Hepatocyte (in vitro differentiated cells): Measurements from ENCODE around the gene ALK. TPM values are rescaled to one million over a fixed set of nuclear protein-coding genes. Genes with fewer than 3 reads are reported as not detected.

Experiments used
- DNase-seq: peaks from one replicate; pipeline ENCODE4 v3.0.0-alpha.2; 2016; ENCODE audit warnings: low spot score
- H2AFZ ChIP-seq: fragments of 200-600 bp; sonication (generic); 2 replicates; pipeline ENCODE4 v1.6.0; 2016; ENCODE audit warnings: antibody characterized with exemption, mild to moderate bottlenecking
- H3K27ac ChIP-seq: fragments of 200-600 bp; sonication (generic); 2 replicates; pipeline ENCODE4 v1.5.1; 2016; ENCODE audit warnings: mild to moderate bottlenecking
- H3K27me3 ChIP-seq: fragments of 200-600 bp; sonication (generic); 2 replicates; pipeline ENCODE4 v1.6.1; 2016
- H3K36me3 ChIP-seq: fragments of 200-600 bp; sonication (generic); replicated peaks from 2 replicates; pipeline ENCODE4 v1.5.1; 2016; ENCODE audit warnings: low read depth; ENCODE audit not compliant: insufficient read depth
- H3K4me1 ChIP-seq: fragments of 200-600 bp; sonication (generic); 2 replicates; pipeline ENCODE4 v1.5.1; 2016; ENCODE audit warnings: mild to moderate bottlenecking, moderate library complexity; ENCODE audit not compliant: insufficient read depth
- H3K4me2 ChIP-seq: fragments of 200-600 bp; sonication (generic); 2 replicates; pipeline ENCODE4 v1.6.0; 2016
- H3K4me3 ChIP-seq: fragments of 200-600 bp; sonication (generic); 2 replicates; pipeline ENCODE4 v1.5.1; 2016; ENCODE audit warnings: mild to moderate bottlenecking
- H3K79me2 ChIP-seq: fragments of 200-600 bp; sonication (generic); 2 replicates; pipeline ENCODE4 v1.6.0; 2017; ENCODE audit warnings: mild to moderate bottlenecking
- H3K9me2 ChIP-seq: fragments of 200-600 bp; sonication (generic); replicated peaks from 2 replicates; pipeline ENCODE4 v1.6.0; 2017; ENCODE audit warnings: mild to moderate bottlenecking; ENCODE audit not compliant: insufficient read depth
- H3K9me3 ChIP-seq: fragments of 200-600 bp; sonication (generic); 2 replicates; pipeline ENCODE4 v1.5.1; 2016; ENCODE audit warnings: low read depth, mild to moderate bottlenecking
- H4K20me1 ChIP-seq: fragments of 200-600 bp; sonication (generic); 2 replicates; pipeline ENCODE4 v1.6.0; 2016; ENCODE audit warnings: mild to moderate bottlenecking; ENCODE audit not compliant: insufficient read depth, poor library complexity, severe bottlenecking
- EZH2 ChIP-seq: fragments of 200-600 bp; sonication (generic); IDR thresholded peaks from 2 replicates; pipeline ENCODE4 v1.6.1; 2016; ENCODE audit warnings: antibody characterized with exemption, mild to moderate bottlenecking, borderline replicate concordance
- EZH2phosphoT487 ChIP-seq: fragments of 200-600 bp; sonication (generic); IDR thresholded peaks from one replicate; pipeline ENCODE4 v1.6.1; 2018; ENCODE audit warnings: antibody characterized with exemption, mild to moderate bottlenecking, low read depth, moderate library complexity; ENCODE audit not compliant: unreplicated experiment, severe bottlenecking
- WGBS: methylation state at CpG from one replicate; pipeline ENCODE4 v1.1.6; 2016; ENCODE audit warnings: low lambda C conversion rate; ENCODE audit errors: missing lambda C conversion rate; 5-methylcytosine and 5-hydroxymethylcytosine counted together
- polyA plus RNA-seq: library from polyadenylated mRNA; unstranded; fragments of >200 nt; fragmentation: Nextera tagmentation; extraction: Ambion mirVana; gene quantifications from 2 replicates; pipeline ENCODE4 v1.2.1, GENCODE V29; 2016
- total RNA-seq: library from RNA; depleted of rRNA; stranded (reverse); fragments of >200 nt; gene quantifications from 2 replicates; pipeline ENCODE4 v1.2.3, GENCODE V29; 2014
- TF ChIP-seq, protein P1 (sequence below): fragments of 200-600 bp; sonication (generic); IDR thresholded peaks from 2 replicates; pipeline ENCODE4 v1.5.1; 2016; ENCODE audit warnings: antibody characterized with exemption, mild to moderate bottlenecking; ENCODE audit not compliant: poor library complexity

The ALK gene
- total and polyA plus RNA-seq, 2 experiments from 2014 or later = 0.16 to 0.27 TPM

DNA sequence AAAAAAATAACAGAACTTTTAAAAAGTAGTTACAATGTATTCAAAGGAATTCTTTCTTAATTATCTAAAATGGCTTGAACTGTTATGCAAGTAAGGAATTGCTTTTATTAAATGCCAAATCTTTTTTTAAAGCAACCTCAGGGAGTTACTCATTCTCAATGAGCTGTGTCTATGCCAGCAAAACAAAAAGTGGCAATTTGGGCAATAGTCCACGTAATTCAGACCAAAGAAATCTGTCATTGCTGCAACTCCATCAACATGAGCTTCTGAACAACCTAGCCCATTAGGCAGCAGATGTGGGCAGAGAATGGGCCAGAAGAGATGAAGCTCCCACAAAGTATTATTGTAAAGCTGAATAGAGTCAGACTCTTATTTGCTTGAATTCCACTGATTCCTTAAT lies 118.4 kb downstream of the ALK start:
- no peaks in the 10 kb centered on the region for H3K79me2 ChIP-seq
- WGBS = 71% methylated on average over 1 of the region's 1 CpG
- H3K4me3 ChIP-seq = no peak overlapping the region
- H3K9me2 ChIP-seq = no peaks in the 10 kb centered on the region
- H3K4me2 ChIP-seq = no peak overlapping the region
- H3K4me1 ChIP-seq = no peaks in the 10 kb centered on the region
- H3K9me3 ChIP-seq = no peaks in the 10 kb centered on the region
- no peak overlapping the region for H3K27ac ChIP-seq
- no peaks in the 10 kb centered on the region for H4K20me1 ChIP-seq
- H3K36me3 ChIP-seq = no peaks in the 10 kb centered on the region
- H3K27me3 ChIP-seq = peaks cover 5% of the 10 kb centered on the region
- TF ChIP-seq EZH2 = no peak
- TF ChIP-seq, protein P1, sequence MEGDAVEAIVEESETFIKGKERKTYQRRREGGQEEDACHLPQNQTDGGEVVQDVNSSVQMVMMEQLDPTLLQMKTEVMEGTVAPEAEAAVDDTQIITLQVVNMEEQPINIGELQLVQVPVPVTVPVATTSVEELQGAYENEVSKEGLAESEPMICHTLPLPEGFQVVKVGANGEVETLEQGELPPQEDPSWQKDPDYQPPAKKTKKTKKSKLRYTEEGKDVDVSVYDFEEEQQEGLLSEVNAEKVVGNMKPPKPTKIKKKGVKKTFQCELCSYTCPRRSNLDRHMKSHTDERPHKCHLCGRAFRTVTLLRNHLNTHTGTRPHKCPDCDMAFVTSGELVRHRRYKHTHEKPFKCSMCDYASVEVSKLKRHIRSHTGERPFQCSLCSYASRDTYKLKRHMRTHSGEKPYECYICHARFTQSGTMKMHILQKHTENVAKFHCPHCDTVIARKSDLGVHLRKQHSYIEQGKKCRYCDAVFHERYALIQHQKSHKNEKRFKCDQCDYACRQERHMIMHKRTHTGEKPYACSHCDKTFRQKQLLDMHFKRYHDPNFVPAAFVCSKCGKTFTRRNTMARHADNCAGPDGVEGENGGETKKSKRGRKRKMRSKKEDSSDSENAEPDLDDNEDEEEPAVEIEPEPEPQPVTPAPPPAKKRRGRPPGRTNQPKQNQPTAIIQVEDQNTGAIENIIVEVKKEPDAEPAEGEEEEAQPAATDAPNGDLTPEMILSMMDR = no peak
- TF ChIP-seq EZH2phosphoT487 = no peak
- DNase-seq = no peak
- H2AFZ ChIP-seq = no peak overlapping the region

DNA sequence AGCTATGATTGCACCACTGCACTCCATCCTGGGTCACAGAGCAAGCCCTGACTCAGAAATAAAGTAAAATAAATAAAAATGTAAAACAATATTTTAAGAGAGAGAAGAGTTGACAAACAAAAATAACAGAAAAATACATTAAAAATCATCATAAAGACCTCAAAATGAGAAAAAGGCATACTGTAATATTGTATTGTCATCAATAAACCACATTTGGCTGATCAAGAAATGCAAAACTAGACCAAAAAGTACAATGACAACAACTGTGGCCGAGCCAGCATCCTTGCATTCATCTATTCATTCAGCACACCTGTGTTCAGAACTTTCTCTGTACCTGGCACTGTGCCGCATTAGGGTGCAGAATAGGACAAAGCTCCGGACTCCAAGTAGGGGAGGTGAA lies 121.8 kb downstream of the ALK start:
- Histone ChIP-seq H3K79me2 (no peaks in the 10 kb centered on the region), H2AFZ (no peak overlapping the region), H3K9me3 (no peaks in the 10 kb centered on the region), H3K4me1 (no peaks in the 10 kb centered on the region), H3K27me3 (peaks cover 11% of the 10 kb centered on the region), H3K4me2 (no peak overlapping the region), H3K4me3 (no peak overlapping the region), H3K36me3 (no peaks in the 10 kb centered on the region), H4K20me1 (no peaks in the 10 kb centered on the region), H3K9me2 (no peaks in the 10 kb centered on the region), H3K27ac (no peak overlapping the region)
- TF ChIP-seq, protein P1 = no peak
- TF ChIP-seq EZH2 (no peak), EZH2phosphoT487 (no peak)
- 95% methylated on average over 3 of the region's 3 CpGs for WGBS
- no peak for DNase-seq

DNA sequence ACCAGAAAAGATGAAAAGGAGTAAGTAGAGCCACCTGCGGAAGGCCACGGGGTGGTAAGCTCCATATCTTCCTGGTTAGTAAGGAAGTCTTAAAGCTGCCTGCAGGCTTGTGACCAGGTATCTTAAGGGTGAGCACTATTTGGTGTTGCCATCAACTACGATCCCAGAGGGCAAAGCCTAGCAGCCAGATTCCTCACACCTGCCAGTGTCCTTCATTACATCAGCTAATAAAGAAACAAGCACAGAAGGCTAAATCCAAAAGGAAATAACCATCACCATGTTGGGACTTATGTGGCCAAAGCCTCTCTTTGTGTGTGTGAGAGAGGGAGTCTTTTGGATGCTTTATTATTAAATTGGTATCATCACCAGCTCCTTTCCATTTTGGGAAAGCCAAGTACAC lies 123.5 kb downstream of the ALK start:
- no peak overlapping the region for H3K27ac ChIP-seq
- H3K4me2 ChIP-seq = no peak overlapping the region
- no peaks in the 10 kb centered on the region for H3K36me3 ChIP-seq
- 48% methylated on average over 3 of the region's 3 CpGs for WGBS
- TF ChIP-seq EZH2phosphoT487 = no peak
- no peaks in the 10 kb centered on the region for H3K9me3 ChIP-seq
- H3K4me3 ChIP-seq = no peak overlapping the region
- DNase-seq = no peak
- no peaks in the 10 kb centered on the region for H3K4me1 ChIP-seq
- H2AFZ ChIP-seq = no peak overlapping the region
- no peaks in the 10 kb centered on the region for H3K79me2 ChIP-seq
- peaks cover 11% of the 10 kb centered on the region for H3K27me3 ChIP-seq
- no peaks in the 10 kb centered on the region for H3K9me2 ChIP-seq
- H4K20me1 ChIP-seq = no peaks in the 10 kb centered on the region

DNA sequence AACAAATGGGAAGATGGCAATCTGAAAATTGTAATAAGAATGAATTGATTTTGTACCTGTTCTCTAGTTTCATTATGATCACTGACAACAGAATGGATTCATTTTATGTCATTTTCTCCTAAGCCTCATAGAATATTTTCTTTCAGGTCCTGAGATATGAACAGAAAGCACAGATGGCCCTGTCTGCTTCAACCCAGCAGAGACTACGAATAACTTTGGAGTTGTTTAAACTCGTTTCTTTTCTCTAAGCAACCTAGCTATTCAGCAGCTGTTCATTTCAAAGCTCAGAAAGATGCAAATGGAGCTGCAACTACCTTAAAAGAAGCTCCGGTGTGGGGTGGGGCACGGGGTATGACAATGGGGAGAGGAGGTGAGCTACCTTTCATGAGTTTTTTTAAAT lies 124.9 kb downstream of the ALK start:
- Histone ChIP-seq H3K36me3 (no peaks in the 10 kb centered on the region), H3K4me3 (no peak overlapping the region), H3K27me3 (peaks cover 15% of the 10 kb centered on the region), H3K9me3 (no peaks in the 10 kb centered on the region), H4K20me1 (no peaks in the 10 kb centered on the region), H3K9me2 (no peaks in the 10 kb centered on the region), H3K4me1 (no peaks in the 10 kb centered on the region), H3K27ac (no peak overlapping the region), H3K4me2 (no peak overlapping the region), H2AFZ (no peak overlapping the region), H3K79me2 (no peaks in the 10 kb centered on the region)
- no peak for DNase-seq
- no peak for TF ChIP-seq EZH2phosphoT487
- no peak for TF ChIP-seq EZH2
- TF ChIP-seq, protein P1 = no peak
- WGBS = 68% methylated on average over 4 of the region's 4 CpGs
